GM21619 (cell line): ENCODE data around the gene TSPAN7.
A peak's percentile ranks its signal among the peaks of the same experiment; 100 is the strongest.

Experiments
- ATAC-seq: cut with Tn5 transposase; IDR thresholded peaks from one replicate; pipeline ENCODE4 v1.9.1; 2021; ENCODE audit not compliant: unreplicated experiment

TSPAN7 gene

DNA sequence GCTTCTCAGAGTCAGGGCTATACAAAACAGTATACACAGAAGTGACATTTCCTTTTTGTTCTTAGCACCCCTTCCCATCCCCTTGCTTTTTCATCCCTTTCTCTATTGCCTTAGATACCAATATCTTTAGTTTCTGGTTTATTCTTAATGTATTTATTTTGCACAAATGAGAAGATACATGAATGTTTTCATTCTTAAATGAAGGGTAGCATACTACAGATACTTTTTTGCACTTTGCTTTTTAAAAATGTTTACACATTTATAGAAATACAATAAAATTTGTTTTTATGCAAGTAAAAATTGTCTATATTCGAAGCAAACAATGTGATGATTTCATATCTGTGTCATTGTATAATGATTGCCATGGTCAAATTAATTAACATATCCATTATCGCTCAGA lies 33.1 kb downstream of the TSPAN7 start:
- ATAC-seq = no peak

DNA sequence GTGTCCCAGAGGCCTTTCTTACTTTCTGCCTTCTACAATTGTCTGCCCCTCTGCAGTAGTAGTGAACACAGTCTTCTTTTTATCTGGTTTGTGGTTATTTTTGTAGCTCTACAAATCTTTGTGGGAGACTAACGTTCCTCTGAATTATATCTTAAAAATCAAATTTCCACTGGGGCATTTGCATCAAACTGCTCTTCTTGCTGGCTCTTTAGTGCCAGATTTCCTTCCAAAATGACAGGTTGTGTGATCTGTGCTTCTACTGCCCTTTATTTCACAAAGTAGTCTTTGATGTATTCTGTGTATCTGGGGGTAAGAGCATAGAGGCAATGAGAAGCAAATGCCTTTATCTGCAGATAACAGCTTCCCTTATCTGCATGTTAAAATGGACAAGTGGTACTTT lies 34.5 kb downstream of the TSPAN7 start:
- no peak for ATAC-seq

DNA sequence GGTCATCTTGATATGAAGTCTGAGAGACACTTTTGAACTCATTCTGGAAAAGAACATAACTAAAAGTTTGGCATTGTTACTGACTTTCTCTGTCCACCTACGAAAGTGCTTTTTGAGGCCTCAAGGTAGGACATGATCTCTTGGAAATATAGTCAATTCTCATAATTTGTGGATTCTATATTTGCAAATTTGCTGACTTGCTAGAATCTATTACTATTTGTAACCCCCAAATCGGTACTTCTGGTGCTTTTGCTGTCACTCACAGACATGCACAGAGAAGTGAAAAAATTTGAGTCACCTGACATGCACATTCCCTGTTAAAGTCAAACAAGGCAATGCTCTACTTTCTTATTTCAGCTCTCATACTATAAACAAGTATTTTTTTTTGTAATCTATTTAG lies 35.6 kb downstream of the TSPAN7 start:
- ATAC-seq = no peak

DNA sequence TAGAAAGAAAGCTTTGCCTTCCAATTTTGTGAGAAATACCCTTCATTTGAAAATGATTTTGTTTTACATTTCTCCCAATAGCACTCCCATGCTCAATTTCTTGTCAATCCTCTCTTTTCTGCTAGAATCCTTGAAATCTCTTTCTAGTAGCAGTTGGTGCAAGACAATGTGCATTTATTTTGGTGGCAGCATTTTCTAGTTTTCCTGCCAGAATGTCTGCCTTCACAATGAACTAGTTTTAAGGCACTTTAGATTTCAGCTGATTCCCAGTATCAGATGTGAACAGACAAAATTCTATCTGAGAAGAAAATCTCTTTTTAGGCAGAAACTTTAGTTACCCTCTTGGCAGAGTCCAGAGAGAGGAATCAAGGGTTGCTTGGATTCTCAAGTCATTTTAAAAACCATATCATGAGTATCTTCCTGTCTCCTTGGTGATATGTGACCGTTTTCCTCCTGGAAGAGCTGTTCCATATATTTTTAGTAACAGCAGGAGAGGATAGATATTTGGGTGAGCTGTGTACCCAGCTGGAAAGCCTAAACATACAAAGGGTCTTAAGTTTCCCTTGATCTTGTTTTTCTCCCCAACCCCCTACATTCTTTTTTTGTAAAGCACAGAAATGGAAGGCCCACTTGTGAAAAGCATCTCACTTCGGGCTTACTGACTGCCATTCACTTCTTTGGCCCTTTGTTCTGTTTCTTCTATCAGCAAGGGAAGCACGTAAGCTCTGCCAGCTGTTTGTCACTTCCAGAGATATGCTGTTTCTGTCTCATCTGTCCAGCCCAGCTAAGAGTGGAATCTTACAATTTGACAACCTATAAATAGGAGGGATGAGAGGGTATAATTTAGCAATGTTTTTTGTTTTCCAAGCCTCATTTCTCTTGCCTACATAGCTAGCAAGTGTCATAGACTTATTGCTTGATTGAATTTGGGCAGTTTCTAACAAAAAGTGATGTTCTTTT lies 38.7 kb downstream of the TSPAN7 start:
- ATAC-seq = no peak

DNA sequence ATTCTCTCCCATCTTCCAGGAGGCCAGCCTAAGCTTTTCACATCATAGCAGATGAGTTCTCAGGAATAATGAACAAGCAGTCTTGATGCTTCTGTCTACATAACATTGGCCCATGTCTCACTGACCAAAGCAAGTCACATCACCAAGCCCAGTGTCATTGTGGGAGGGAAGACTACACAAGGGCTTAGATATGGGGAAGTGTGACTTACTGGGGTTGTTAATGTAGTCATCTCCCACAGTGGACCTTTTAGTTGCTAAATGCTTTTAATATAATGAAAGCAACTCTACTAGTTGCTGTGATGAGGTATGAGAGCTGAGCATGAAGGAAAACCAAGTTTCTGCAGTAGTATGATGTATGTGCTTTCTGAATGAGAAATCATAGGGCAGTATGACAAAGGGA lies 40.5 kb downstream of the TSPAN7 start:
- no peak for ATAC-seq

DNA sequence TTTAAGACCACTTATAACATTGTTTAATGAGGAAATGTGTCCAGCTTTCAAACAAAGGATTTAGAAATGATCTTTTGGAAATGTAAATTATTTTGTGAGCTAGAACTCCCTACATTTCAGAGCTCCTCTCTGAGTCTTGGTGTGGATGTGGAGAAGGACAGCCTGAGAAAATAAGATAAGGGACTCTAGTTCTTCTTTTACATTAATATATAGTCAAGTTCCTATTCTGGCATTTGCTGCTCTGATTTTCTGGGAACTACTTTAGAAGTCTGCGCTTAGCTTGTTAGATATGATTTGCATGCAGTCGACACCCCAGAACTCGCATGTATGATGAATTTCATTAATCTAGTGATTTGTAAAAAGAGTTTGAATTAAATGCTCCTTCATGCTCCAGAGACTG lies 45.5 kb downstream of the TSPAN7 start:
- ATAC-seq = no peak

DNA sequence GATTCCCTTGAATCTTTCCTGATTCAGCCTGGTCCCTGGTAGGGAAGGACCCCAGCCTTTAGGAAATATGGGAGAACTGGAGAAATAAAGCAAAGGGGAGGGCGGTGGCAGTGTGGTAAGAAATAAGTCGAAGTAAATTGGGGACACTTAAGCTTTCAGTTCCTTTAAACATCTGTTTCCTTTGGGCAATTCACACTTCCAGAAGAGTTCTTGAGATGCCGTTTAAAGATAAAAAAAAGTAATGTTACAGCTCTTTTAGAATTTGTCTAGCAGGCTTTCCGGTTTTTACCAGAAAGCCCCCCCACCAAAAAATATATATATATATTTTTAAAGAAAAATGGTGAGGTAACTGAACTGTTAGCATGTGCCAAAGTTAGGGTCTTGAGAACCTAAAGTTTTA lies 46.6 kb downstream of the TSPAN7 start:
- no peak for ATAC-seq

DNA sequence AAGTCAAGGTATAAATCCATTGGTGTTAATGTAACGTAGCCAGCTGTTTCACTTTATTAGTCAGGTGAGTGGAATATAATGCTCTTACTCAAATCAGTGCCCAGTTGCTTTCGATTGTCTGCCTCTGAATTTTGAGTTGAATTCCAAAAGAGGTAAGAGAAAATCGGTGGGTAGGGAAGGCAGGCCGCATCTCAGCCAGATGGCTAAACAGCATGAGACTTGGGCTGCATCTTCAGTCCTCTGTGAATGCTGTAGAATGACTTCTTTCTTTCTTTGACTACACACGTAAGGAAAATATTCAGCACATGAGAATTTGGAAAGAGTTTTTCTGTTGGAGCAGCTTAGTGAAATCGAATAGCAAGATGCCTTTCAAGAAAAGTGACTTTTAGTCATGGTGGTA lies 49.5 kb downstream of the TSPAN7 start:
- ATAC-seq = no peak

DNA sequence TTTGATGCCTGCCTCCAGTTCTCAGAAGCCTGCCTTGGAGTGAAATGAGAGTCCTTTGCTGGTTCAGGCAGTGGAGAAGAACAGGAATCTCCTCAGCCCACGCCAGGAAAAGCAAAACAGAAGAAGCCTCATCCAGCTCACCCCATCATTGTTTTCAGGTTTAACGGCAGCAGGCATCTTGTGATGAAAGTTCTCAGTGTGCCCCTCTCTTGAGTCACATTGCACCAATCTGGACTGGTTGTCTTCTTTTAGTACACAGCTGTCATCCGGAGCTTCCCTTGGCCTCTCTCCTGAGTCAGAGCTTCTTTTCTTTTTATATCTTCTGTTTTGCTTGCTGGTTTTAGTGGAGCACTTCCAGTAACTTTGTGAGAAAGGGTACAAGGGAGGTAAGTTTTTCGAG lies 50.9 kb downstream of the TSPAN7 start:
- ATAC-seq = no peak

DNA sequence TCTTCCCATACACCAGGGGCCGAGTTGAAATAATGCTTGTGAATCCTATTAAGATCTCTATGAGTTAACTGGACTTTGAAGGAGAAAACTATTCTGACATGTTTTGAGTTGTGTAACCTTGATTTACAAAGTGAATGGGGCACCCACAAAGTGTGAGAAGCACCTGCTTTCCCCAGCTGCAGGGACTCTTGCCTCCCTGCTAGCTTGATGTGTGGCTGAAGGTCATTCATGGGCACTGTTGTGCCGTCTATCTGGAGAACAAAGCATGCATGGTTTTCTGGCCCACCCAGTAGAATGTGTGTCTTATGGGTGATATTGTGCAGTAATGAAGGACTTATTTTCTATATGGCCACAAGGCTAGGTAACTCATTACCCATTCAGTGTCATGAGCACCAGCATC lies 53.1 kb downstream of the TSPAN7 start:
- ATAC-seq = no peak

DNA sequence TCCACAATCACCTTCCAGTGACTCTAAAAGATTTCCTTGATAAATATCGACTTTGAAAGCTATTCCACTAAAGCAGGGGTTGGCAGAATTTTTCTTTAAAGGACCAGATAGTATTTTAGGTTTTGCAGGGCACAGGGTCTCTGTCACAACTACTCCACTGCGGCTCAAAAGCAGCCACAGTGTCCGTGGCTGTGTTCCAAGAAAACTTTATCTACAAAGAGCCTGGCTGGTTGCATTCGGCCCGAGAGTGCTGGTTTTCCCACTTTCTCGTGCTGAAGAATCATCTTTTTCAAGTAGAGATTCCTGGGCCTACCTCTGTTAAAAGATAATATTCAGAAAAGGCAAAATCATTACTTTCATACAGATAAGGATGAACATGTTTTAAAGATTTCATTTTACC lies 55.6 kb downstream of the TSPAN7 start:
- no peak for ATAC-seq

DNA sequence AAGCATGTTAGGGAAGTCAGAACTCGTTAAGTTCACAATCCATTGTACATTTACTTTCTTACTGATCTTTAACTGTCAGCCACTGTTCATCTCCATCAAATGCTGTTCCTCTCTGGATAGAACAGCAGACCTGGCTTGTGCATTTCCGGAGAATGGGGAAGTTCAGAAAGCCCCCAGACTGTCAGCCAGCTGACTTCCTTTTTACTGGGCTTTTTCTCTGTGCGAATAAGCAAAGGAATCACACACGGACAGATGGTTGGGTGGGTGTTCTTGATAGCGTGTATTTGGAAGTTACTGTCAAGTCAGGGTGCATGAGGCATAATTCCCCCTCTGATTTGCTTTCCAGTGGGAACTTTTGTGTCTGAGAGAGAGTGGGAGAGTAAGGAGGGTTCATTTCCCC lies 56.8 kb downstream of the TSPAN7 start:
- no peak for ATAC-seq

DNA sequence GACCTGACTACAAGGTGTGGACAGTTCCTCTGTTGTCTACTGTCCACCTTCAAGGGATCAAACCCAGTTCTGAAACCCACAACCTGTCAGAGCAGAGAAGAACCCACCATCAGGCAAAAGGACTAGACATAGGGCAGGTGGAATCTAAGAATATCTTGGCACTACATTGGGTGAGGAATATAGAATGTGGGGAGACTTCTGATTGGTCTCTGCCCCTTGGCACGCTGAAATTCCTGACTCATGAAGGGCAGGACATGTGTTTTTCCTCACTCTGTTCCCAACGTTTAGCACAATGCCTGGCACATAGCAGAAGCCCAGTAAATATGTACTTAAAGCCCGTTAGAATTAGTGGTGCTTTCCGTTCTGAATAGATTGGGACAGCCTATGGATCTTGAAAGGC lies 59.3 kb downstream of the TSPAN7 start:
- ATAC-seq = no peak

DNA sequence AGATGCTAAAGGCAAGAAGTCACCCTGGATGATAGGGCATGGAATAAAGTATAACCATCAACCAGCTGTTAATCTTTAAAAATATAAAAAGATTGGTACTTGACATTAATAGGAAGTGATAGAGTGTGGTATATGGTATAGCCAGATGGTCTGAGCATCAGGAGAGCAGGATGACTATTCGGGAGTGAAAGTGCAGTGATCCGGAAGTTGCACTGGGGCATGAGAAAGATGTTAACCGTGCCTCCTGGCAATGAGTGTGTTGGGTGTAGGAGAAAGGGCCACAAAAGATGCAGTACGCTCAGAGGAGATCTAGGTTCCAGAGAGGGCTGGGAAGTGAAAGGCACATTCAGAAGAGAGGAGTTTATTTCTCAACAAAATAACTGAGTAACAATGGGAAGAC lies 65.0 kb downstream of the TSPAN7 start:
- no peak for ATAC-seq

DNA sequence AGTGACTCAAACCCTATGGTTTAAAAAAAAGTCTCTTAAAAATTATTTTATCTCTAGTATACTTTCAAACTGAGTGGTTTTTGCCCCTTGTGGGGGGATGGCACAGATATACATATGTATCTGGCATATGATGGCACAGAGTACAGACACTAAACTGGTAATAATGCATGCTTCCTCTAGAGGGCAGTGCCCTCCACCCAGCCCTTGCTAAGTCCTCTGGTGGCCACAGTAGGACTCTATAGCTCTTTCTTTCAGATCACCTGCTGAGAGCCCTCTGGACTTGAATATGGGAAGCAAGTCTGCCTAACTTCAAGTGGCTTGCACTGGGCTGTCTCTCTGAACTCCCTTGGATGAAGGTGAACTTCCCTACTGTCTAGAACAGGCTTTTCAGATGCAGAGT lies 66.3 kb downstream of the TSPAN7 start:
- ATAC-seq = peak; percentile 89

DNA sequence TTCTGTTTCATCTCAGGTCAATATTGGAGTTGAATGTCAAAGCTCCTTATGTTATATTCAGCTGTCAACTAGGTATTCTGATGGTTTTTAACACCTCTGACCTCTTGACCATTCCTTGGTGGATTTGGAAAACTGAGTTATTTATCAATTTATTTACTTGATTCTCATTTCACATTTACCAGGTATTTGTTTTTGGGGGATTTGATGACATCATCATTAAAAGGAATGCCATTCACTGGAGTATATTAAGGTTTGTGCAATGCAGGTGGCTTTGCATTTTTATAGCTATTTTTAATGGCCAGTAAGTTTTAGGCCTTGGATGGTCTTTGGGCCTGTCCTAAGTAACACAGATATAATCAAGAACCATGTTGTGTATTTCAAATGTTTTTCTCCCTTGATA lies 67.2 kb downstream of the TSPAN7 start:
- no peak for ATAC-seq

DNA sequence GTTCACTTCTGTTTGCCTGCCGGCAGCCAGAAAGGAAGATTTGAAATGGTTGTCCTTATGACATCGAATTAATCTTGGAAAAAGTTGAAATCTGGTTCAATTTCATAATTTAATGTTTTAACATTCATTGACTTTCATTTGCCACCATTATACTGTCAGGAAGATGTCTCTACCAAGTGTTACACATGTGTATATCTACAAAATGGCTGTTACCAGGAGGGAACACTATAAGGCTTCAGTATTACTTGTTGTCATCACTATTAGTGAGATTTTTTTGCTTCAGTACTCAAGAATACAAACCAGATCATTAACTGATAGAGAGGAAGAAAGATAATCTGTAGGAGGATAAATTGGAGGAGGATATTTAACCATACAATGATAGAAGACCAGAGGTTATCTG lies 71.2 kb downstream of the TSPAN7 start:
- no peak for ATAC-seq

DNA sequence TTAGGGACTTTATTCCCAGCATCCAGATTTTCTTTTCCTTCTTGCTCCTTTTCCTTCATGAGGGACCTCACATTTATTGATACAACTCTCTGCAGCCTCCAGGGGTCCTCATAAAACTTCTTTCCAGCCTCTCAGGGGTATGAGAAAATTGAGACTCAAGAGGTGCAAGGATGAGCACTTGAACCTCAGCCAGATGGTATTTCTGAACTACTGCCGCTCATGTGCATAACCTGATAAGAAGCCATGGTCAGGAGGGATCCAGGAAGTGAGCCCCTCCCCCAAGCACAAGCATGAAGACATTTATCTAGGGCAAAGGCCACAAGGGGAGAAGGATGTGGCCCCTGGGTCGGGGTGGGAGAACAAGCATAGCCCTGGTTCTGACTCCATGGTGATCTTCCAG lies 73.3 kb downstream of the TSPAN7 start:
- no peak for ATAC-seq

DNA sequence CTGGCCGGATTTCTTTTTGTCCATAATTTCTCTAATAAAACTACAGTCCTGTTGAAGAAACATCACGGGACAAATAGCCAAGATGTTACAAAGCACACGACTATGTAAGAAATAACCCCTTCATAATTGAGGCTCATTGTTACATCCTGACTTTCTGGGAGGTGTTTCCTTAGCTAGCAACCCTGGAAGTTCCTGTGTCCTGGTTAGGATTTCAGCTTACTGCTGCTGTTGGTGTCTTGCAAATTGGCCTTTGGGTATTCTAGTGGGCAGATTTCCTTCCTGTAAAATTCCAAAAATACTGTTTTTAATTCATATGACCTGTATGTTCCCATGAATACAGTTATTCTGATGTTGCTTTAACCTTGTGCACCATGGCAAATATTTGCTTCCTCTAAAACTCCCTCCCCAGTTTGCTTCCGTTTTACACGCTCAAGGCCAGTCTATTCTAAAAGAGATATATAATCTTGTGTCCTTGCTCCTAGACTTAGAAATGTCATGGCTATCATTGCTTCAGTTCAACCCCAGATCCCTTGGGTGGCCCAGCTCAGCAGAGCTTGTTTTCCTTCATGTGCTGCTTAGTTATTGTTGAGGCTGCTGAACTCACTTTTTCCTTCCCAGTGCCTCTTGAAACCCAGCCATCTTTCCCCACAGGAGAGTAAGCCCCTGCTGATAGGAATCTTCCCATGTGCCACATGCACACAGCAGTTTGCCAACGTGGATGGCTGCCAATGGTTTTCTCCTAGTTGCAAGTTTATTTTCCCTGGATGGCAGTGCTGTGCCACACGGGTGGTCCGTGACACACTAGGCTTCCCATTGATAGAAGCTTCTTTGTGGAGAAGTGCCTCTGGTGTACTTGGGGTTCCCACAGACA lies 75.8 kb downstream of the TSPAN7 start:
- ATAC-seq = no peak

DNA sequence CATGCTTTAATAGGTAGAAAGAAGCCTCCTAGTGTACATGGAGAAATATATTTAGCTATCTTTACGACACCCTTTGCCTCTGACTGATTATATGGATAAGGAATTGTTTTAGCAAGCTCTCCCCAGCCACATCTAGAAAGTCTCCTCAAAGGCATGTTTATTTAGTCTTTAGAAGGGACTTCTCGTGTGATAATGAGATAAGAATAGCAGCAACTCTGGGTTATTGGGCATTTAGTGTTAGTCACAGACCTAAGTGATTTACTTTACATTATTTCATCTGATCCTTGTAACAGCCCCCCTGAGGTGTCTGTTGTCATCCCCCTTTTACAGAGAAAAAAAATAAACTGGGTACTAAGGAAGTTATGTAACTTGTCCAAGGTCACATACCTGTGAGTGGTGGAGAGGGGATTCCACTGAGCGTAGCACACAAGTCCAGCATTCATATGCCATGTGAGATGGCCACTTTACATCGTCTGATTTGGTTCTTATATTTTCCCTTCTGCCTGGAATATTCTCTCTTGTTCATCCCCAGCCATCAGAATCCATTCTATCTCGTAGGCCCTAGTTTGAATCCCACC lies 77.7 kb downstream of the TSPAN7 start:
- no peak for ATAC-seq

DNA sequence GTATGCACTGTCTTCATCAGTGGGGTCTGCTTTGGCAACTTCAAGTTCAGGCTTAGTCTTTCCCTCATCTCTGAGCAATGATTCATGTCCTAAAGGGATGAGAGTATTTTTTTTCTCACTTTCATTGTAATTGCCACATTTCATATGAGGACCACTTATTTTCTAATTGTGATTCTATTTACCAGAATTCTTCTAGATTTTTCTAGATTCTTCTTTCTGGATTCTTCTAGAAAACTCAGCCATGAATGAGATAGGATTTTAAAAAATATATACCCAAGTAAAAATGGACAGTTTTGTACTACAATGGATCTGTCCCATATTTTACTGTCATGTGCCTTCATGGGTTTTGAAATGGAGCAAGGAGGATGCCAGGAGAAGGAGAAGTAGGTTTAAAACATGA lies 78.4 kb downstream of the TSPAN7 start:
- no peak for ATAC-seq

DNA sequence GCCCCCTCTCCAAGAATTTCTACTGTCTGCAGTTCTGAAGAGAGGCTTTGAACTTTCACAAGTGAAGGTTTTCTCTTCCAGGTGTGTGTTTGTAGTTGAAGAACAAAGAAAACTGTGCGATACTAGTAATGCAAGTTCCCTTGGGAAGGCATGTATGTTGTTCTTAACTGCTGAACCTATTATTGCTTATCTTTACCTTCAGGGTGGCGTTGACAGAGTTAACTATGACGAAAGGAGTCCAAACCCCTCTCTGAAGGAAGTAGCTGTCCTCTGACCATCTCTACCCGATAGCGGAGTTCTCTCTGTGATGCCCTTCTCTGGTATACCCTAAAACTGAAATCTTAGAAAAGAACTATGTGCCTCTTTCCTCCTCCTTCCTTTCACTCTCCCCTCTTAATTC lies 79.9 kb downstream of the TSPAN7 start:
- no peak for ATAC-seq
